Activated CD4-positive, alpha-beta T cell treated with anti-CD3 and anti-CD28 coated beads, Interleukin-2, amount 50 U/mL, for 24 hours (primary cell): ENCODE results near the gene RNF207.

Experiments
- DNase-seq, 2 donors: peaks; one replicate each; pipeline ENCODE4 v3.0.0-alpha.2; 2020; ENCODE audit warnings: low read depth in 1 of 2, low spot score in 1 of 2

Gene RNF207

DNA sequence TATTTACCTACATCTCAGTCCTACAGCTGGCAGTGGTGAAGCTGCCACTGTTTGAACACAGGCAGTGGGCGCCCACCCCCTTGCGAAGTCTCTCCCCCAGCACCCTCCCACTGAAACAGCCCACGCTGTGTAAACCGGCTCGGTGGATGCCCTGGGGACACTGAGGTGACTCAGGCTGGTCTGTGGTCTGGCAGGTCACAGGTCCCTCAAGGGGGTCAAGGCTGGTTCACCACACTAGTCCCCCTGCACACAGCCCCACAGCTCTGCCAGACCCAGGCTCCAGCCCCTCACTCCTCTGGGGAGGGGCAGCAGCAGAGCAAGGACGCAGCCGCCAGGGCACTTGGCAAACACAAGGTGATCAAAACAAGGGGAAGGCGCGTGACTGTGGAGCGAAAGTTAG, 33.4 kb upstream of the RNF207 start:
- DNase-seq: no peak

DNA sequence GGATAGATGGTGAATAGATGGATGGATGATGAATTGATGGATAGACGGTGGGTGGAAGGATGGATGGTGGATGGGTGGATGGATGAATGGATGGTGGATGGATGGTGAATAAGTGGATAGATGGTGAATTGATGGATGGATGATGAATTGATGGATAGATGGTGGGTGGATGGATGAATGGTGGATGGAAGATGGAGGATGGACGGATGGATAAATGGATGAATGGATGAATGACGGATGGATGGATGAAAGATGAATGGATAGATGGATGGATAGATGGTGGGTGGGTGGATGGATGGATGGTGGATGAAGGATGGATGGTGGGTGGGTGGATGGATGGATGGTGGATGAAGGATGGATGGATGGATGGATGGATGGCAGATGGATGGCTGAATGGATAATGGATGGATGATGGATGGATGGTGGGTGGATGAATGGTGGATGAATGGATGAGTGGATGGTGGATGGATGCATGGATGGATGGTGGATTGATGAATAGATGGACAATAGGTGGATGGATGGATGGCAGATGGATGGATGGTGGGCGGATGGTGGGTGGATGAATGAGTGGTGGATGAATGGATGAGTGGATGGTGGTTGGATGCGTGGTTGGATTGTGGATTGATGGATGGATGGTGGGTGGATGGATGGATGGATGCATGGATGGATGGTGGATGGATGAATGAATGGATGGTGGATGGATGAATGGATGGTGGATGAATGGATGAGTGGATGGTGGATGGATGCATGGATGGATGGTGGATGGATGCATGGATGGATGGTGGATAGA, 31.1 kb upstream of the RNF207 start:
- DNase-seq: no peak

DNA sequence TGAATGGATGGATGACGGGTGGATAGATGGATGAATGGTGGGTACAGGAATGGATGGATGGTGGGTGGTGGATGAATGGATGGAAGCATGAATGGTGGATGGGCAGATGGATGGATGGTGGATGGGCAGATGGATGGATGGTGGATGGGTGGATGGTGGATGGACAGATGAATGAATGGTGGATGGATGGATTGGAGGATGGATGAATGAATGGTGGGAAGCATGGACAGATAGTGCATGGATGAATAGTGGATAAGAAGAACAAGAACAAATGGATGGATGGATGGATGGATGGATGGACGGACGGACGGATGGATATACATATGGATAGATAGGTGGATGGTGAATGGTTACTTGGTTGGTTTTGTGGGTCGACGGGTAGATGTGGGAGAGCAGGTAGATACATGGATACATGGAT, 30.5 kb upstream of the RNF207 start:
- no peak for DNase-seq

DNA sequence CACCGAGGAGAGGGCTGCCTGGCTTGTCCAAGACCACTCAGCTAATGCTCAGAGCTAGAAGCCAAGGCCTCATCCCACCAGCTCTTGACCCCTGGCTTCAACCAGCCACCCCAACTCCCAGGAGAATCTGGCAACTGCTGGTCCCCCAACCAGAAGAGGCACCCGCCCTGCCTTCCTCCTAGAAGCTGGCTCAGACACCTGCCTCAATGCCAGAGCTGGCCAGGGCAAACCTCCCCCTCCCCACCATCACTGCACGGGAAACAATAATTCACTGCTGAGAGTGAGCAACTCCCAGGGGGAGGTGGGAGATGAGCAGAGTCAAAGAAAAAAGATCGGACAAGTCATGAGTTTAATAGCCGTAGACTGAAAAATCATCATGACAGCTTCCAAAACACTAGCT, 29.1 kb upstream of the RNF207 start:
- DNase-seq: no peak

DNA sequence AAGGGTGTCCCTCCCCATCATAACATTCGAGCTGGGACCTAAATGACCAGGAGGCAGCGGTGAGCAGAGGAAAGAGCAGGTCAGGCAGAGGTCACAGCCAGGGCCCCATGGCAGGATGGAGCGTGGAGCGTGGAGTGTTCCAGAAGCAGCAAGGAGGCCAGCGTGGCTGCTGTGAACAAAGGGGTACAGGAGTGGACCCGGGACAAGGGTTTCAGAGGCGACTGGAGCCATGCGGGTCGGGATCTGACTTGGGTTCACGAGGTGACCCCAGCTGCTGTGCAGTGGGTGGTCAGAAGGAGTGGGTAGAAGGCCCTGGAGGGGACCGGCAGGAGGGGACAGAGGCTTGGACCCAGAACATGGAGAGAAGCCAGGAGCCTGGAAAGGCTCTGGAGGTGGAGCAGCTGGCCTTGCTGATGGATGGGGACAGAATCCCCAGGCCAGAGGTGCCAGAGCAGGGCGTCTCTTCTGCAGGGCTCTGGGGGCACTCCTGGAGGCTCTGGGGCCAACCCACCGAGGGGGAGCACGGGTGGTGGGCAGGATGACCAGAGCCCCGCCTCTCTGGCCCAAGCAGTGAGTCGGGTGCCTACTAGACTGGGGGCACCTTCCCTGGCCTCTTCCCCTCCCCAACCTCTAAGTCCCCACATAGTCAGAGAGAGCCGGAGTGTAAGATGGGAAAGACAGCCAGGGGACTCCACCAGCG, 28.1 kb upstream of the RNF207 start:
- no peak for DNase-seq

DNA sequence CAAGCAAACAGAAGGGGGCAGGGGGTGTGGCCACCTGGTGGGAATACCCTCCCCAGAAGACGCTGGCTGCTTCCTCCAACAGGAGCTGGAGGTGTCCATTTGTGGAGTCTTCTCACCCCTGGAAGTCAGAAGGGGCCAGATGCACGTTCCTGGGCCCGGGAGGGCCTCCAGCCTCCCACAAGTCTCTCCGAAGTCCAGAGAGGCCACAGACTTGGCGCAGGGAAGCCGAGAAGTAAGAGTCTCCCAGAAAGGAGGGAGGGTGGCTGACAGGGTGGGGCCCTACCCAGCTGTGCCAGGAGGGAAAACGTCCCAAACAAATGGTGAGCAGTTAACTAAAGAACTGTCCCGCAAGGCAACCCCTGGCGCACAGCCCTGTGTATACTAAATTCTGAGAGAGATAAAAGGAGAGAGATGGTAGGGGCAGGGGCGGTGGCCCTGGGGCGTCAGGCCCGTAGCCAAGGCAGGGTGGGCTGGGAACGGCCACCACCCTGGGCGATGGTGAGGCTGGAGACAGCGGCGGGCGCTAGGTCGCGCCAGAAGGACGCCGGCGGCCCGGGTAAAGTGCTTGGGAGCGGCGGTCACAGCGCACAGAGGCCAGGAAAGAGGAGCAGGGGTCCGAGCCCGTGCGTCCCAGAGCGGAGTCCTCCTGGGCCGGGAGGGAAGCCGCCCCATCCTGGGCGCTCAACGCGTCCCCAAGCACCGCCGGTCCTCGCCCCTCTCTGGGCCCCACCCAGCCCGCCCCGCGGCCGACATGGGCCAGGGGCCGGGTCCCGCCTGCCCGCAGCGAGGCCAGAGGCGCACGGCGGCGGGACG, 27.0 kb upstream of the RNF207 start:
- no peak for DNase-seq

DNA sequence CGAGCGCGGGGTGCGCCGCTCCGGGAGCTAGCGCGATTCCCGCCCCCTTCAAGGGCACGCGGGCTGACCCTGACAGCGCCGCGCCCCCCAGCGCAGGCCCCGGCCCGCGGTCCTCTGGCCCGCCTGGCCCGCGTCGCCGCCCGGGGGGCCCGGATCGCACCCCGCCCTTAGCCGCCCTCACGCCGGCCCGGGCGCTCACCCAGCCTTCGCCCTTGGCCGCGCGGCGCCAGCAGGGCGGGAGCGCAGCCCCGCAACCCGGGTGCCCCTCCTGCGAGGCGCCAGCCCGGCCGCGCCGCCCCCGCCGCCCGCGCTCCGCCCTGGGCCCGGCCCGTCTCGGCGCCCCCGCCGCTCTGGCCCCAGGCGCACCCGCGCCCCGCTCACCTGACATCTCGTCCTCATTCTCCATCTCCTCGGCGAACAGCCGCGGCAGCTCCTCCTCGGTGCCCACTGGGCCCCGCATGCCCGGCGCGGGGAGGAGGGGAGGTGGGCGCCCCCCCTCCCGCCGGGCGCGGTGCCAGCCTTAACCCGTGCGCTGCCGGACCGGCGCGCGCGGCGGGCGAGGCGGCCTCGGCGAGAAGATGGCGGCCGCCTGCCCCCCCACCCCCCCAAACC, 26.2 kb upstream of the RNF207 start:
- DNase-seq: no peak

DNA sequence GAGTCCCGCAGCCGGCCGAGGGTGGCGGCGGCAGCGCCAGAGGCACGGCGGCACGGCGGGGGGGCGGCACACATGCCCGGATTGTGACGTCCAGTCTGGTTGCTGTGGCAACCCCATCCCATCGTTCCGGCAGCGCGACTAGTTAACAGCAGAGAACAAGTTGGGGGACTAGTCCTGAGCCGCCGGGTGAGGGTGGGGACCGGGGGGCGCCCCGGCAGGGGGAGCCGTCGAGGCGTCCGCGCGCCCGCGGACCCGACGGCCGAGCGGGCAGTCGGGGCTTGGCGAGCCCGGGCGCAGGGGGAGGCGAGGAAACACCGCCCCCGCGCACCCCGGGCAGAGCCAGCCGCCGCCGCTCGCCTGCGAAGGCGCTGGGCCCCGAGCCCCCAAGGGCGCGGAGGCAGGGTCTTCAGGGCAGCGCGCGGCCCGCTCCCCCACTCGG, 25.6 kb upstream of the RNF207 start, which contains the start of gene CHD5:
Gene CHD5, minus strand, starts transcription at position 54 of the 439 bp plus-strand sequence. CDS start 298 bp downstream, outside the sequence.
- no peak for DNase-seq

DNA sequence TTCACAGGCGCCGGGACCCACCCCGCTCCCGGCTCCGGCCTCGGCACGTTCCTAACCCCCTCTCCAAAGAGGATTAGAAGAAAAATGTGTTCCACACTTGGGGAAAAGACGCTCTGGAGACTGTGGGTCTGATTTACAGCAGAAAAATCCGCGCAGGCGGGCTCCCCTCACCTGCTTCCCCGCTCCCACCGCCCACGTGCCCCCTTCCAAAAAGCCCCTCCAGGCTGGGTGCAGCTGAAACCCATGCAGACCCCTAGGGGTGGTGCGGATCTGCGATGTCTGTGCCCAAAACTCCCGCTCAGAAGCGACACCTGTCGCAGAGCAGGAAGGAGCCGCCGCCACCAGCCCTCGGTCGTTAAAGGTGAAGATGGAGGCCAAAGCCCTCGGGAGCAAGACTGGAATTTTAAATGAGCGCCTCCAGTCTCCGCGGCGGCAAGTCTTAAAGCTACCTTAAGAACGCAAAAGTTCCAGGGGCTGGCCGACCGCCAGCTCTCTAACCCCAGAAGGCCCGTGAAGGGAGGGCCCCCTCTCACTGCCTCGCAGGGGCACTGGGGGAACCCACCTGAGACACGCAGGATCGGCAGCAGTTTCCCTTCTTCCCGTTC, 25.1 kb upstream of the RNF207 start:
- DNase-seq: no peak

DNA sequence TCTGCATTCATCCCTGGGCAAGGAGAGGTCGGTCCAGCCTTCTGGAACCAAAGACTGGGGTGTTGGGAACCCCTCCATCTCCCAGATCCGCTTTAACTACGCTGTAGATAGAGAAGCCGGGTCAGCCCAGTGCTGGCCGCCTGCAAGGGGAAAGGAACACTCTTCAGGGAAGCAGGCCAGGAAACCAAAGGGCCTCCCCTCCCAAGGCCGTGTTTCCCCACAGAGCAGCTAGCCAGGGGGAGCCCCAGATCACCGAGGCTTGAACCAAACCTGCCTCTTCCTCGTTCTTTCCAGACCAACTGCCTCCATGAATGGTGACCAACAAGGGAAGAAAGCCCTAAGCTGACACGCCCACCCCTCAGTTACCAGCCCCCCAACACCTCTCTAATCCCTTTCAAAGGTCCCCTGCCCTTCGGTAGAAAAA, 24.6 kb upstream of the RNF207 start:
- DNase-seq: no peak

DNA sequence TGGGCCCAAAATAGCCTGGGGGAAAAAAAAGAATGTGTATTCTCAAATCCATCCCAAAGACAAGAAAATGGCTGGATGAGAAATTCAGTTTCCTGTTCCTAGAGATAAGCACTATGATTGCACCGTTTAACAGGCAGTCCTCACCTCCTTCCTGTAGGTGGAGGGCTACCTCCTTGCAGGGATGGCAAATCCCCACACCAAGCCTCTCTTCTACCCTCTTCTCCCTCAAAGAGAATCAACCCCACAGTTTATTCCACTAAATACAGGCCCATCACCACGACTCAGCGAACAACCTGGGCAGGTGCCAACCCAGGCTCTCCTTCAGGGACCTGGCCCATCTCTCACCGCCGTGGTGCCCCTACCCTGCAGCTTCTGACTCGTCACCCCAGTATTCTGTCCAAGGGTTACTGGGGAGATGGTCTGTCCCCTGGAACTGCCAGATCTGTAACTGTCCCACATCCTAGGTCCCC, 22.4 kb upstream of the RNF207 start:
- no peak for DNase-seq

DNA sequence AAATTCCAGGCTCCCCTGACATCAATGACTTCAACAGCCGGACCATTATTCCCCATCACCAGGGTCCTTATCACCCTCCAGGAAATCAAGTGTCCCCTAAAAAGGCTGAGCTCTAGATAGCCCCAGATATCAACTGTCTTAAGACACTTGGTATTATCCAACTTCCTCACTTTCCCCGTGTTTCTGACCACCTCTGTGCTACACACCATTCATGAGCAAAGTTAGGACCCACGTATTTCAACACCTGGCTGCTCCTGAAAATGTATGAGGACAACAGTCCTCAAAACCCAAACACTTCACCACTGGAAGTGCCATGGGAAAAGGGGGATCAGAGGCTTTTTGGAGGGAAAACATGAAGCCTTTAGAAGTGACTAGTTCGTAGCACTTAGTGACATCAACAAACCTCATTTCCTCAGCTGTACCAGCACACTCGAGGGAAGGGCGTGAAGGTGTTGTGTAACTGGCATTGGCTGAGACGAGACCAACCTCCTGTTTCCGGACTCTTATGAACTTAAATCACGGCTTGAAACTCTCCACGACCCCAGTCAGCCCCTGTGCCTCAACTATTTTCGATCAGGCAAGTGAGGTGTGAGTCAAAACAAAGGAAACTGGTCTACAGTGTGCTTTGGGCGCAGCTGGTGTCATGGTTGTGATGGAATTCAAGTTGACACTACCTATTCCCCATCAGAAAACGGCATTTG, 21.7 kb upstream of the RNF207 start:
- DNase-seq: no peak

DNA sequence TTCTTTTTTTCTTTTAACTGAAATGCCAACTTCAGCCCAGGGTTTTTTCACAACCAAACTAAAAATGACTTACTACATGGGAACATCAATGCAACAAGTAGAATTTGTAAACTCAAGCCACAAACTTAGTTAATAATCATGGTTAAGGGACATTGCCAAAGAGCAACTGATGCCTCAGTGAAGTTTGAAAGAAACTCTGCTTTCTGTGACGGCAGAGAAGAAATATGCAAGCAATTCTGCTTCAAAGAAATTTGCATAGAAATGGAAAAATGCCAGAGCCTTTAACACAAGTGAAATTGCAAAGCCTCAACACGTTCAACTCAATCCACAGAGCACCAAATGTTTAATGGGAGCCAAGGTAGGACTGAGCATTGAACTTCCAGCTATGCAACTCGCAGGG, 20.8 kb upstream of the RNF207 start:
- no peak for DNase-seq

DNA sequence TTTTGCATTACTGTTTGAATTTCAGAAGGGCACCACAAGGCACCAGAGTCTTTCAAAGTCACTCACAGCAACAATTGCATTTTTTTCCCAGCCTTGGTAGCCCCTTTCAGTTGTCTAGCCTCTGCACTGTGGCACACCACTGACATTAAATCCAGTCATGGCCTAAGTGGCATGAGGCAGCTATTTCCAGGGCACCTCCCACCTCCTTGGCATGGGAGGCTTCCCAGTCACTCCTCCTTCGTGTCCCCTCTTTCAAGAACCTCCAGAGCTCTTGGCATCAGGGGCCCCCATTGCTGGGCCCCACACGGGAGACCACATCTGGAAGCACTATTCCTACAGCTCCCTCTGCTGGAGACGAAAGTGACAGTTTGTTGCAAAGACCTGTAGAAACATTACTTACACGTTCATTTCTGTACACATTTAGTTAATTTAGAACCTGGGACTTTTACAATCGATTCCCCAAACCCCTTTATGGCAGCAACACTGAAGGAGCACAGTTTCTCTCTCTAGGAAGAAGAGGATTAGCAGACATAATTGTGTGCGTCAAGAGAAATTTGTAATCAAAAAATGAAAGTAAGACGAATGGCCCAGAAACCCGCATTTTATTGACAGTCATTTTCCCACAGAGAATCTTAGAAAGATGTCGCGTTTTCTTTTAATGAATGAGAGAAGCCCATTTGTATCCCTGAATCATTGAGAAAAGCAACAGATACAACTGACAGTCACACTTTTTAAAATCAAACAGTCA, 20.1 kb upstream of the RNF207 start:
- DNase-seq: no peak

DNA sequence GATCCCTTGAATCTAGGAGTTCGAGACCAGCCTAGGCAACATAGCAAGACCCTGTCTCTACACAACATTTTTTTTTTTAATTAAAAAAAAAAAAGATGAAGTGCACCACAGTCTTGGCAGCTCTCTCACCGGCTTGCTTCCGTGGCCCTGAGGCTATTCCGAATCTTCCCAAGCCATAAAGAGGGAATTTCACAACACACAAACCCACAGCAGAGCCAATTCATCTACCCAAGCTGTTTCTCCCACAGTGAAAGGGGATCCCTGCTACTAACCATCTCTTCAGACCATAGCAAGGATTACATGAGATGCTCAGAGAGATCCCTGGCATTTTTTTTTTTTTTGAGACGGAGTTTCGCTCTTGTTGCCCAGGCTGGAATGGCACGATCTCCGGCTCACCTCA, 17.5 kb upstream of the RNF207 start:
- no peak for DNase-seq

DNA sequence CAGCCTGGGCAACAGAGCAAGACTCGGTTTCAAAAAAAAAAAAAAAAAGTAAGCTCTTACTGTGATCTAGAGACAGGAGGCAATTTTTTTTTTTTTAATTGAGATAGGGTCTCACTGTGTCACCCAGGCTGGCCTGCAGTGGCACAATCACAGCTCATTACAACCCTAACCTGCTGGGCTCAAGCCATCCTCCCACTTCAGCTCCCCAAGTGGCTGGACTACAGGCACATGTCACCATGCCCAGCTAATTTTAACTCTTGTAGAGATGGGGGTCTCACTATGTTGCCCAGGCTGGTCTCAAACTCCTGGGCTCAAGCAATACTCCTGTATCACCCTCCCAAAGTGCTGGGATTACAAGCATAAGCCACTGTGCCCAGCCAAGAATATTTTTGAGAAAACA, 14.0 kb upstream of the RNF207 start:
- no peak for DNase-seq

DNA sequence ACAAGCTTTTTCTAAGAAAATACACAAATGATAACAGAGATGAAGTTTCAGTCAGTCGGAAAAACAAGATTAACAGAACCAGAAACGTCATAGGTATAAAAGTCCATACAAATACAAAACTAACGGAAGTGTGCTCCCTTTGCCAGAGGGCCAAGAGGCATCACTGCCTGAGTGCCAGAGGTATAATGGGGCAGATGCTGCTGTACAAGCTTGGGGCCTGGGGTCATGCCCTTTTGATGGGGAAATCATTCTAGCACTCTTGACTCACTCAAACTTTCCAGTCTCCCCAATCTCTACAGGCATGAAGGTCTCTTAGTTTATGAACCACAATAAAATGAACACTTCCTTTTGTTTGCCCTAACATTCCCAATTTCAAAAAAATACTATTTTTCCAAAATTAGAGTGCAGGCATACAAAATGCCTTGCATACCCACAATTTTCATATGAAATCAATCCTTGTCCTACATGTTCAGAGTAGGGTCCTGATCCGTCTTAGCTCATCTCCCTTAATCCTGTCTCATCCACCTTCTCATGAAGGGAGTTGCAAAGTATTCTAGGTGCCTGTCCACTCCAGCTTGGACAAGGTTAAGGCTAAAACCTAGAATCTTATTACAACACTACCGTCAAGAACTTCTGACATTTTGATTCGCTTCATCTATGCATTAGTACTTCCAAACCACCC, 8.0 kb upstream of the RNF207 start:
- no peak for DNase-seq

DNA sequence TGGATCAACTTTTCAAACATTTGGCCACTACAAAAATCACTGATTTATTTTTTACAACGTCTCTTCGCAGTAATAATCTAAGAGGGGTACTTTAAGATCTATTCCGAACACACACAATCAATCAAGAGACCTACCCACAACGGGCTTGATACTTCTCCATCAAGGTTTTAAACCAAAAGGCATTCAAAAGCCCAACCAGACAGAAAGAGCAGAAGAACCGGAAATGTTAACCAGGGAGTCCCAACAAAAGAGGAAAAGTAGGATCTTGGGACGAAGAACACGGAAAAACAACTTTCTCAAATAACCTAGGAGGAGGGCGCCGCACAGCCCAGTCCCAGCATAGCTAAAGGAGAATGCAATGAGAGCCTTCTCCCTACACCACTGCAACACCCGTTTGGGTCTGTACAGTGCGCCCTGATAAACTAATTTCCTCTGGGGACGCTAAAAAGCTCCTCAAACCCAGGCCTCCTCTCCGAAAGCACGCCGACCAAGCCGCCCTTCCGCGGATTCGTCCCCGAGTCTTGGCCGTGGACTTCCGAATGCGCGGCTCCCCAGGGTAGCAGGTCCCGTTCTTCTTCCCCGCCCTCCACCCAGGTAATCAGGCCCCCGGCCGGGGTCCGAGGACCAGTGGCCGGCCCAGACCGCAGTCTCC, 7.1 kb upstream of the RNF207 start:
- no peak for DNase-seq
